Upper lobe of right lung (tissue), 1 donor: ENCODE results near the gene SDF4. TPM values are rescaled to one million over a fixed set of nuclear protein-coding genes. Genes with fewer than 3 reads are reported as not detected.

Experiments used
- ATAC-seq: fragments of 200-7000 bp; cut with Tn5 transposase; one replicate; pipeline ENCODE4 v1.9.1; 2020; ENCODE audit warnings: mild to moderate bottlenecking, moderate library complexity
- DNase-seq: peaks from one replicate; pipeline ENCODE4 v3.0.0-alpha.2; 2020
- H3K27ac ChIP-seq: fragments of 200-600 bp; one replicate; pipeline ENCODE4 v1.8.0; 2022
- H3K27me3 ChIP-seq: fragments of 200-600 bp; one replicate; pipeline ENCODE4 v1.8.0; 2022; ENCODE audit warnings: mild to moderate bottlenecking
- H3K36me3 ChIP-seq: fragments of 200-600 bp; one replicate; pipeline ENCODE4 v1.8.0; 2022
- H3K4me1 ChIP-seq: fragments of 200-600 bp; one replicate; pipeline ENCODE4 v1.8.0; 2022
- H3K4me3 ChIP-seq: fragments of 200-600 bp; one replicate; pipeline ENCODE4 v1.8.0; 2022; ENCODE audit warnings: mild to moderate bottlenecking
- H3K9me3 ChIP-seq: fragments of 200-600 bp; one replicate; pipeline ENCODE4 v1.8.0; 2022
- intact Hi-C: fragments of 100-400 bp; cut with DNase I; formaldehyde crosslinking; loops from one replicate; pipeline ENCODE4 v1.11.0; 2022
- total RNA-seq: library from RNA; stranded (reverse); fragmentation: NEBNext Ultra II Directional; extraction: Animal tissue kit (Norgen Biotek cat#: 25700); gene quantifications from one replicate; pipeline ENCODE4 v1.2.1, GENCODE V29; 2021
- TF ChIP-seq, protein P1 (sequence below): fragments of 200-600 bp; IDR thresholded peaks from one replicate; pipeline ENCODE4 v1.8.0; 2022; ENCODE audit warnings: antibody characterized with exemption
- donor health status: DM: no; HTN: yes; CAD: no; lungs with severe emphysema.

SDF4 gene
- total RNA-seq, 1 donor from 2014 or later: 132 TPM

DNA sequence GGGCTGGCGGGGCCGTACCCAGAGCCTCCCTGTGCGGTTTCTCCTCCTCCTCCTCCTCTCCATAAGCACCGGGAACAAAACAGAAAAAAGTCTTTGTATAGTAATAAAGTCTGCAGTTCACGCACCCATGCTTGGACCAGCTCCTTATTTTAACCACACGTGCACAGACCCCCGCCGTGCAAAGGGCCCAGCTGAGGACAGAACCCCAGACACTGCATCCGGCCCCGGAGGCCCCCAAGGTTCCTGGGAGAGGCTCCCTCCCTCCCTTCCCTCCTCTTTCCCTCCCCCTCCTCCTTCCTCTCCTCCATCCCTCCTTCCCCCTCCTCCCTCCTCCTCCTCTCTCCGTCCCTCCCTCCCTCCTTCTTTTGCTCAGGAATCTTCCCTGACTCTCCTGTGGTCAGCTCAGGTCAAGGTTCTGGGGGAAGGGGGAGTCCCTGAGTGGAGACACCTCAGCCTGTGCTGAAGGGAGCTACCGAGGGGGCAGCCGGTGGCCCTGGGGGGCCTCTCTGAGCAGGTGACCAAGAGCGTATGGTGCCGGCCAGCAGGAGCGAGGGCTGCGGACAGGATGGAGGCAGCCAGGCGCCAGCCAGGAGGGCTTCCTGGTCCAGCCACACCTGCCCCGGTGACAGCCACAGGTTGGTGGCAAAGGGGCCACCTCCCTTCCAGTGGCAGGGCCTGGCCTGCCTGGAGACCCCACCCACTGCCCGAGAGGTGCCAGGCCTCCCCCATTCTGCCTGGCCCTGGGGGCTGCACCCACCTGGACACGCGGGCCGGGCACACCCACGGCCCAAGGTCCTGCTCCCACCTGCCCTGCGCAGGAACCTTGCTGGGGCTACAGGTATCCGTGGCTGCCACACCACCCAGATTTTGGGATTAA is 61.3 kb downstream of the SDF4 start:
- Histone ChIP-seq H3K4me3 (no peak overlapping the region), H3K27ac (no peak overlapping the region), H3K4me1 (peaks cover 2% of the 10 kb centered on the region), H3K27me3 (peaks cover 51% of the 10 kb centered on the region), H3K9me3 (no peaks in the 10 kb centered on the region), H3K36me3 (no peaks in the 10 kb centered on the region)
- no peak for DNase-seq
- intact Hi-C loops: no loop called here
- TF ChIP-seq, protein P1, sequence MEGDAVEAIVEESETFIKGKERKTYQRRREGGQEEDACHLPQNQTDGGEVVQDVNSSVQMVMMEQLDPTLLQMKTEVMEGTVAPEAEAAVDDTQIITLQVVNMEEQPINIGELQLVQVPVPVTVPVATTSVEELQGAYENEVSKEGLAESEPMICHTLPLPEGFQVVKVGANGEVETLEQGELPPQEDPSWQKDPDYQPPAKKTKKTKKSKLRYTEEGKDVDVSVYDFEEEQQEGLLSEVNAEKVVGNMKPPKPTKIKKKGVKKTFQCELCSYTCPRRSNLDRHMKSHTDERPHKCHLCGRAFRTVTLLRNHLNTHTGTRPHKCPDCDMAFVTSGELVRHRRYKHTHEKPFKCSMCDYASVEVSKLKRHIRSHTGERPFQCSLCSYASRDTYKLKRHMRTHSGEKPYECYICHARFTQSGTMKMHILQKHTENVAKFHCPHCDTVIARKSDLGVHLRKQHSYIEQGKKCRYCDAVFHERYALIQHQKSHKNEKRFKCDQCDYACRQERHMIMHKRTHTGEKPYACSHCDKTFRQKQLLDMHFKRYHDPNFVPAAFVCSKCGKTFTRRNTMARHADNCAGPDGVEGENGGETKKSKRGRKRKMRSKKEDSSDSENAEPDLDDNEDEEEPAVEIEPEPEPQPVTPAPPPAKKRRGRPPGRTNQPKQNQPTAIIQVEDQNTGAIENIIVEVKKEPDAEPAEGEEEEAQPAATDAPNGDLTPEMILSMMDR: no peak
- no peak for ATAC-seq

DNA sequence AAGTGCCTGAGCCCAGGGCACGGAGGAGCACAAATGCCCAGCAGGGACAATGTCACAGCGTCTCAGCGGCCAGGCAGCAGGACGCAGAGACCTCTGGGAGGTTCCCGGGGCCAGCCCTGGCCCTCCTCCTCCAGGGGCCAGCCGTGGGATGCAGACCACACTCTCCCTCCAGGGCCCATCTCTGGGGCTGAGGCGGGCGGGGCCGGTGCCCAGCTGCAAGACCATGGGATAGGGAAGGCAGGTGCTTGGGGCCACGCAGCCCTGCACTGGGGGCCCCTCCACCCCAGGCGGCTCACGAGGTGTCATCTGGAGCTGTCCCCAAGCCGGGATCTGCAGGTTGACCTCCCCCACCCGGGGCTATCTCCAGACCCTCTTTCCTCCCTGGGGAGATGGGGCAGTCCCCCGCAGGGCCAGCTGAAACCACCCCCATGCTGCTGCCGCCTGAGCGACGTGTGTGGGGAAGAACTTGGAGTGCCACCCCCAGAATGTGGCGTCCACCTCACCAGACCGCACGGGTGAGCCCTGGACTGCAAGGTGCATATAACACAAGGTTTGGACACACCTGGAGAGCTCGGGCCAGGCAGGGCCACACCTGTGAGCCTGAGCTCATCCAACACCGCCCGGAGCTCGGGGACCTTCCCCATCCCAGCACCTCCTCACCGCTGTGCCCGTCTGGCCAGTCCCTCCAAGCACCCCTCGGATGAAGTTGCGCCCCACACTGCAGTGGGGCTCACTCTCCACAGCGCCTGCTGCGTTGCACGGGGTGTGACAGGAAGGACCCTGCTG is 62.2 kb downstream of the SDF4 start:
- H3K27me3 ChIP-seq: peaks cover 51% of the 10 kb centered on the region
- H3K27ac ChIP-seq: no peak overlapping the region
- no peak for DNase-seq
- H3K9me3 ChIP-seq: no peaks in the 10 kb centered on the region
- H3K4me3 ChIP-seq: no peak overlapping the region
- intact Hi-C loops: no loop called here
- no peak for ATAC-seq
- TF ChIP-seq, protein P1: no peak
- H3K36me3 ChIP-seq: no peaks in the 10 kb centered on the region
- H3K4me1 ChIP-seq: peaks cover 4% of the 10 kb centered on the region

DNA sequence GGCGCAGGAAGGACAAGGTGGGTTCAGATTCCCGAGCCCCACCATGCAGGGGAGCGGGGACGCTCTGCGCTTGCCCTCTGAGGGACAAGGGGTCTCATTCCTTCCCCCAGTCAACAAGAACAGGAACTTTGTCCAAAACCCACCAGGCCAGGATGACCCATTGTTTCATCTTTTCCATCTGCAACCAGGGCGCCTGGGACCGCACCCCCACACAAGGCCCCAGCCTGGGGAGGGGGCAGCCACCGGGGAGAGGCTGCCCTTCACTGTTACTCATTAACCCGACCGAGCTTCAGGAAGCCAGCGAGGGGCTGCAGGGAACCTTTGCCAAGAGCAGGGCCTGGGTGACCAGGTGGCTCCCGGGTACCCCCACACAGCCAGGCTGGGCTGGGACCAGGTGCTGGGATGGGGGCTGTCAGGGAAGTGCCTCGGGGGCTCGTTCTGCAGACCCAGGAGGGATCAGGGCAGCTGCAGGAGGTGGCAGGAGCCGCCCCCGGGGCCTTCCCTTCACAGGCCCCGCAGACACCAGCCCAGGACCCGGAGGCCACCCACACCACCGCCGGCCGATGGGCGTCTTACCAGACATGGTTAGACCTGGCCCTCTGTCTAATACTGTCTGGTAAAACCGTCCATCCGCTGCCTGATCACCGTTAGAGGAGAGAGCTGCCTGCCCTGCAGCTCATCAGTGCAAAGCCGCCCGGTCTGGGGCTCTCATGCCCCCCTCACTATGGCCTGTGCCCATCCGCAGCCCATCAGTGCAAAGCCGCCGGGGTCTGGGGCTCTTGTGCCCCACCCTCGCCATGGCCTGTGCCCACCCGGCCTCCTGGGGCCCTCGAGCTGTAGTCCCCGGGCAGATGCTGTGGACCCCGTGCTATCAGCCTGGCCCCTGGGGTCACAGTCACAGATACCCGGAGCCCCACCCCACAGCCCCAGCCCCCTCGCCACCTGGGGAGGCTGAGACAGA is 63.1 kb downstream of the SDF4 start:
- H3K27ac ChIP-seq: no peak overlapping the region
- ATAC-seq (no peak), DNase-seq (no peak)
- H3K27me3 ChIP-seq: peaks cover 46% of the 10 kb centered on the region
- TF ChIP-seq, protein P1: no peak
- peaks cover 4% of the 10 kb centered on the region for H3K4me1 ChIP-seq
- no peak overlapping the region for H3K4me3 ChIP-seq
- intact Hi-C loops: no loop called here
- H3K36me3 ChIP-seq: no peaks in the 10 kb centered on the region
- no peaks in the 10 kb centered on the region for H3K9me3 ChIP-seq

DNA sequence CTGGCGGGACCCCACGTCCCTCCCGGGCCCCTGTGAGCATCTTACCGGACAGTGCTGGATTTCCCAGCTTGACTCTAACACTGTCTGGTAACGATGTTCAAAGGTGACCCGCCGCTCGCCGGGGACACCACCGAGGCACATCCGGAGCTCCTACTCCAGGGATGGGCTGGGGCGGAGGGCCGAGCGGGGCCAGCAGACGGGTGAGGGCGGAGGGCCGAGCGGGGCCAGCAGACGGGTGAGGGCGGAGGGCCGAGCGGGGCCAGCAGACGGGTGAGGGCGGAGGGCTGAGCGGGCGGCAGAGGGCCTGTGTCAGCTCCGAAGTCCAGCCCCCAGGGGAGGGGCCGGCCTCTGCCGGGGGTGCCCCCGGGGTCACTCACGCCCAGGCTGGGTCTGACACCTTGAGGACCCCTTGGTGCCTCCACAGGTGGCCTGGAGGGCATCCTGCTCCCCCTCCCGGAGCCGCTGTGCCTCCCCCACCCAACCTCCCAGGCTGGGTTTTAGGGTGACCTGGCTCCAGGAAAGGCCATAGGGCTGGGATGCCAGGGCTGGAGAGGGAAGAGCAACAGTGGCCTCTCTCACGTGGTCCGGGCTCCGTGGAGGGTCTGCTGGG is 63.9 kb downstream of the SDF4 start:
- no peaks in the 10 kb centered on the region for H3K36me3 ChIP-seq
- DNase-seq (no peak), ATAC-seq (no peak)
- H3K27ac ChIP-seq: no peak overlapping the region
- H3K4me3 ChIP-seq: no peak overlapping the region
- H3K27me3 ChIP-seq: peaks cover 38% of the 10 kb centered on the region
- TF ChIP-seq, protein P1: no peak
- intact Hi-C loops: no loop called here
- H3K4me1 ChIP-seq: peaks cover 4% of the 10 kb centered on the region
- H3K9me3 ChIP-seq: no peaks in the 10 kb centered on the region

DNA sequence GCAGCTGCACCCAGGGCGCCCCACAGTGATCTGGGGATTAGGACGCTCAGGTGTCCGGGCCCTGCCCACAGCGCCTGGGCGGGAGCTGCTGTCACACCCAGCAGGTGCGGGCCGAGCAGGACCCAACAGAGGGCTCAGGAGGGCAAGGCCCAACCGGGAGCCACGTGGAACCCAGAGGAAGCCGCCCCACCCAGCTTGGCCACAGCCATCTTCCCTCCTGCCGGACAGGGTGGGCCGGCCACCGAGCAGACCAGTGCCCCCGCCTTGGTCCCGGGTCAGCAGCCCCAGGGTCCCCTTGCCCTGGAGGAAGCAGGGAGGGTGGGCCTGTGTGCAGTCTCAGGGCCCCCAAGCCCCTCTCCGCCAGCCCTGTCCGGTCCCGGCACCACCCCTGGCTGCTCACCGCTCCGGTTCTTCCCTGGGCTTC is 64.4 kb downstream of the SDF4 start:
- Histone ChIP-seq H3K4me1 (peaks cover 4% of the 10 kb centered on the region), H3K27ac (no peak overlapping the region), H3K4me3 (no peak overlapping the region), H3K27me3 (peaks cover 33% of the 10 kb centered on the region), H3K36me3 (no peaks in the 10 kb centered on the region), H3K9me3 (no peaks in the 10 kb centered on the region)
- TF ChIP-seq, protein P1: no peak
- no peak for DNase-seq
- intact Hi-C loops: no loop called here
- no peak for ATAC-seq
